DOHH2 (cell line): ENCODE measurements around the gene CAND2.

ENCODE experiments used
- H3F3A ChIP-seq: fragments of 200-600 bp; sonication (generic), shearing (Covaris generic); 2 replicates; pipeline ENCODE4 v1.6.0; 2016; ENCODE audit warnings: antibody characterized with exemption, mild to moderate bottlenecking; ENCODE audit not compliant: control insufficient read depth, insufficient read depth
- H3K27ac ChIP-seq: fragments of 200-600 bp; sonication (generic); 2 replicates; pipeline ENCODE4 v1.5.1; 2014; ENCODE audit warnings: low read depth, mild to moderate bottlenecking, low read length, moderate library complexity
- H3K27me3 ChIP-seq: fragments of 200-600 bp; sonication (generic); 2 replicates; pipeline ENCODE4 v1.6.1; 2014; ENCODE audit warnings: mild to moderate bottlenecking, low read length, mixed read lengths; ENCODE audit not compliant: control insufficient read depth
- H3K36me3 ChIP-seq: fragments of 200-600 bp; sonication (generic); 2 replicates; pipeline ENCODE4 v1.6.1; 2014; ENCODE audit warnings: mild to moderate bottlenecking, low read length, moderate library complexity, mixed read lengths; ENCODE audit not compliant: control insufficient read depth
- H3K4me1 ChIP-seq: fragments of 200-600 bp; sonication (generic); 2 replicates; pipeline ENCODE4 v1.6.1; 2014; ENCODE audit warnings: mild to moderate bottlenecking, low read length, mixed read lengths; ENCODE audit not compliant: control insufficient read depth
- H3K4me2 ChIP-seq: fragments of 200-600 bp; sonication (generic); 2 replicates; pipeline ENCODE4 v1.6.0; 2014; ENCODE audit warnings: mild to moderate bottlenecking, low read length, moderate library complexity
- H3K4me3 ChIP-seq: fragments of 200-600 bp; sonication (generic); 2 replicates; pipeline ENCODE4 v1.5.1; 2014; ENCODE audit warnings: mild to moderate bottlenecking, low read length, mixed read lengths
- H3K79me2 ChIP-seq: fragments of 200-600 bp; sonication (generic); 2 replicates; pipeline ENCODE4 v1.6.1; 2014; ENCODE audit warnings: mild to moderate bottlenecking, low read length, mixed read lengths; ENCODE audit not compliant: control insufficient read depth
- H3K9me2 ChIP-seq: fragments of 200-600 bp; sonication (generic); replicated peaks from 2 replicates; pipeline ENCODE4 v1.6.1; 2014; ENCODE audit warnings: mild to moderate bottlenecking, low read length, mixed read lengths; ENCODE audit not compliant: control insufficient read depth
- H3K9me3 ChIP-seq: fragments of 200-600 bp; sonication (generic); 2 replicates; pipeline ENCODE4 v1.6.1; 2014; ENCODE audit warnings: antibody characterized with exemption, low read length, mixed read lengths; ENCODE audit not compliant: control insufficient read depth, insufficient read depth
- H4K20me1 ChIP-seq: fragments of 200-600 bp; sonication (generic); 2 replicates; pipeline ENCODE4 v1.6.0; 2014; ENCODE audit warnings: low read depth, mild to moderate bottlenecking, antibody characterized with exemption, low read length, moderate library complexity; ENCODE audit not compliant: control insufficient read depth, insufficient read depth
- EZH2phosphoT487 ChIP-seq: fragments of 200-600 bp; sonication (generic); IDR thresholded peaks from 2 replicates; pipeline ENCODE4 v1.6.1; 2017; ENCODE audit warnings: borderline replicate concordance, mild to moderate bottlenecking, antibody characterized with exemption, low read length, moderate library complexity, mixed read lengths
- TF ChIP-seq, protein P1 (sequence below): fragments of 200-600 bp; sonication (generic); IDR thresholded peaks from one replicate; pipeline ENCODE4 v1.5.1; 2014; ENCODE audit warnings: antibody characterized with exemption, mild to moderate bottlenecking, low read depth, low read length; ENCODE audit not compliant: poor library complexity, severe bottlenecking

Gene CAND2

DNA sequence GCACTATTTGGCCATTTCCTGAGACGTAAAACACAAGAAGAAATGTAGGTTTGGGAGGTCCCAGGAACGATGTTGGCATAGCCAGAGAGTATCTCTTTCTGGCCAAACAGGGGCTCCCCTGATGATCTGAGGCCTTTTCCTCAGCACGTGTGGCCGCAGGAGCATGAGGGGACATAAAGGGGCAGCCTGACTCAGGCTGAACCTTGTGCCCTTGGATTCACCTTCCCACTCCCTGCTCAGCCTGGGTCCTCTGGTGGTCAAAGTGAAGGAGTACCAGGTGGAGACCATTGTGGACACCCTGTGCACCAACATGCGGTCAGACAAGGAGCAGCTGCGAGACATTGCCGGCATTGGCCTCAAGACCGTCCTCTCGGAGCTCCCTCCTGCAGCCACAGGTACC is 10.6 kb downstream of the CAND2 start:
- Histone ChIP-seq H3K9me3 (no peaks in the 10 kb centered on the region), H4K20me1 (no peaks in the 10 kb centered on the region)
- TF ChIP-seq, protein P1, sequence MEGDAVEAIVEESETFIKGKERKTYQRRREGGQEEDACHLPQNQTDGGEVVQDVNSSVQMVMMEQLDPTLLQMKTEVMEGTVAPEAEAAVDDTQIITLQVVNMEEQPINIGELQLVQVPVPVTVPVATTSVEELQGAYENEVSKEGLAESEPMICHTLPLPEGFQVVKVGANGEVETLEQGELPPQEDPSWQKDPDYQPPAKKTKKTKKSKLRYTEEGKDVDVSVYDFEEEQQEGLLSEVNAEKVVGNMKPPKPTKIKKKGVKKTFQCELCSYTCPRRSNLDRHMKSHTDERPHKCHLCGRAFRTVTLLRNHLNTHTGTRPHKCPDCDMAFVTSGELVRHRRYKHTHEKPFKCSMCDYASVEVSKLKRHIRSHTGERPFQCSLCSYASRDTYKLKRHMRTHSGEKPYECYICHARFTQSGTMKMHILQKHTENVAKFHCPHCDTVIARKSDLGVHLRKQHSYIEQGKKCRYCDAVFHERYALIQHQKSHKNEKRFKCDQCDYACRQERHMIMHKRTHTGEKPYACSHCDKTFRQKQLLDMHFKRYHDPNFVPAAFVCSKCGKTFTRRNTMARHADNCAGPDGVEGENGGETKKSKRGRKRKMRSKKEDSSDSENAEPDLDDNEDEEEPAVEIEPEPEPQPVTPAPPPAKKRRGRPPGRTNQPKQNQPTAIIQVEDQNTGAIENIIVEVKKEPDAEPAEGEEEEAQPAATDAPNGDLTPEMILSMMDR = no peak
- TF ChIP-seq EZH2phosphoT487 = no peak

DNA sequence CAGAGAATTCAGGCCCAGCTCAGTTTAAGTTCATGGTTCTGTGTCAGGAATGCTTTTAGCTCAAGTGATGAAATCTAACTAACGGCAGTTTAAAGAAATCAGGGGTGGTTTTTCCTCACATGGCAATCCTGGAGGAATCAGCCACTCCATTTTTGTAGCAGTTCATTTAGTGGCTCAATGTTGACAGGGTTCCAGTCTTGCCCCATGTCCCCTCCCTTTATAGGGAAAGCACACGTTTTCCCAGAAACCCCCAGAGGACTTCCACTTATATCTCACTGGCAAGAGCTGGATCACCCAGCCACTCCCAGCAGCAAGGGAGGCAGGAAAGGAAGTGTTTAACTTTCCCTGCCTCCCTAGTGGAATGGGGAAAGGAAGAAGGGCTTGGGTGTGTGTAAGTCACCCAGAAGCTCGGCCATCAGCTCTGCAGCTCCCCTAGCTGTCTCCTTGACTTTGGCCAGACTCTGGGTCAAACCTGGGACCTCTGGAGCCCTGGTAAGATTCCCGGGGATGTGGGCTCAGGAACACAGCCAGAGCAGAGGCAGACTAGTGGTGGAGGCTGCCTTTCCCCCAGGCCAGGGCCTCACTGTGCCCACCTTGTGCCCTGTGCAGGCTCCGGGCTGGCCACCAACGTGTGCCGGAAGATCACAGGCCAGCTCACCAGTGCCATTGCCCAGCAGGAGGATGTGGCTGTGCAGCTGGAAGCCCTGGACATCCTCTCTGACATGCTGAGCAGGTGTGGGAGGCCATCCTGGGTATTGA is 11.3 kb downstream of the CAND2 start:
- TF ChIP-seq EZH2phosphoT487 = no peak
- TF ChIP-seq, protein P1 = no peak
- H3K27me3 ChIP-seq = no peaks in the 10 kb centered on the region
- peaks cover 12% of the 10 kb centered on the region for H3K4me1 ChIP-seq
- H3F3A ChIP-seq = no peaks in the 10 kb centered on the region
- no peaks in the 10 kb centered on the region for H3K79me2 ChIP-seq
- no peak overlapping the region for H3K4me3 ChIP-seq
- H3K4me2 ChIP-seq = no peak overlapping the region
- H3K27ac ChIP-seq = no peak overlapping the region
- H4K20me1 ChIP-seq = no peaks in the 10 kb centered on the region
- H3K36me3 ChIP-seq = no peaks in the 10 kb centered on the region
- H3K9me3 ChIP-seq = no peaks in the 10 kb centered on the region
- H3K9me2 ChIP-seq = no peaks in the 10 kb centered on the region

More for the DNA sequence above, 10.6 kb downstream of the CAND2 start:
- Histone ChIP-seq H3K36me3 (no peaks in the 10 kb centered on the region), H3K4me1 (peaks cover 12% of the 10 kb centered on the region), H3K4me3 (no peak overlapping the region), H3F3A (no peaks in the 10 kb centered on the region), H3K4me2 (no peak overlapping the region), H3K27me3 (no peaks in the 10 kb centered on the region), H3K27ac (no peak overlapping the region), H3K9me2 (no peaks in the 10 kb centered on the region), H3K79me2 (no peaks in the 10 kb centered on the region)

DNA sequence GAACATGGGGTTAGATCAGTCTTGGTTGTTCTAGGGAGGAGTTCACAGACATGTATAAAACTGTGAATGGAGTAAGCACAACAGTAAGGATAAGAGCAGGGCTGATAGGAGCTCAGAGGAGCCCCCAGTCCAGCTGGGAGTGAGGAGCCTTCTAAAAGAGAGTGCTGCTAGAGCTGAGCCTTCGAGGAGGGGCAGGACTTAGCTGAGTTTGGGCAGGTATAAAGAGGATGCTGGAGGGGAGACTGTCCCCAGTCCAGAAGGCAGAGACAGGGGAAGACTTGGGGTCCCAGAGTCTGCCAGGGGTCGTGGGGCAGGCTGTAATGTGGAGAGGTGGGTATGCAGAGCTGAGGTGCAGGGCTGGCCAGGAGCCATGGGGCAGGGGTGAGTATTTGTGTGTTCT is 12.1 kb downstream of the CAND2 start:
- no peaks in the 10 kb centered on the region for H3K9me2 ChIP-seq
- H3K4me1 ChIP-seq = peaks cover 12% of the 10 kb centered on the region
- no peak overlapping the region for H3K4me2 ChIP-seq
- H3K79me2 ChIP-seq = no peaks in the 10 kb centered on the region
- H3K9me3 ChIP-seq = no peaks in the 10 kb centered on the region
- no peaks in the 10 kb centered on the region for H3K27me3 ChIP-seq
- H3K27ac ChIP-seq = no peak overlapping the region
- TF ChIP-seq, protein P1 = no peak
- no peak for TF ChIP-seq EZH2phosphoT487
- no peaks in the 10 kb centered on the region for H3F3A ChIP-seq
- H3K4me3 ChIP-seq = no peak overlapping the region
- no peaks in the 10 kb centered on the region for H3K36me3 ChIP-seq
- no peaks in the 10 kb centered on the region for H4K20me1 ChIP-seq

DNA sequence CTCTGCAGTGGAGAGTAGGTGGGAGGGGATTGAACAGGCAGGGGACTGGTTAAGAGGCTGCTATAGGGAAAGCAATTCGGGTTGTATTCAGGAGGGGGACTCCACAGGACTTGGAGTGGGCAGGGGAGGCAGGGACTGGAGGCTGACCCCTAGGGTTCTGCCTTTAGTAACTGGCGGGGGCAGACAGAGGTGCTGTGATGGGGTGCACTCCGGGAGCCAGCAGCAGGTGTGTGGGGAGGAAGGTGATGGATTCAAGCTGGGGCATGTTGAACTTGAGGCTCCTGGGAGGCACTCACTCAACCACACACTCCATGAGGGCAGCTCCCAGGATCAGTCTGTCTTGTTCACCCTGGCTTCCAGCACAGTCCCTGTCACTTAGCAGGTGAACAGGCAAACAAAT is 12.5 kb downstream of the CAND2 start:
- Histone ChIP-seq H3K9me3 (no peaks in the 10 kb centered on the region), H3K4me2 (no peak overlapping the region), H3F3A (no peaks in the 10 kb centered on the region), H3K4me1 (peaks cover 12% of the 10 kb centered on the region), H3K27me3 (no peaks in the 10 kb centered on the region), H4K20me1 (no peaks in the 10 kb centered on the region), H3K4me3 (no peak overlapping the region), H3K36me3 (no peaks in the 10 kb centered on the region), H3K27ac (no peak overlapping the region), H3K9me2 (no peaks in the 10 kb centered on the region), H3K79me2 (no peaks in the 10 kb centered on the region)
- no peak for TF ChIP-seq EZH2phosphoT487
- TF ChIP-seq, protein P1 = no peak
